Measurements from ENCODE around the gene CRB1. TPM values are rescaled to one million over a fixed set of nuclear protein-coding genes. Genes with fewer than 3 reads are reported as not detected.
A peak's percentile ranks its signal among the peaks of the same experiment; 100 is the strongest.

The CRB1 gene
- total and polyA plus RNA-seq, 9 of the 15 experiments (the other 6 are each of a cell fraction or from before 2014, with no cell fraction given), result 0.04 to 0.10 TPM; not detected in 7

DNA sequence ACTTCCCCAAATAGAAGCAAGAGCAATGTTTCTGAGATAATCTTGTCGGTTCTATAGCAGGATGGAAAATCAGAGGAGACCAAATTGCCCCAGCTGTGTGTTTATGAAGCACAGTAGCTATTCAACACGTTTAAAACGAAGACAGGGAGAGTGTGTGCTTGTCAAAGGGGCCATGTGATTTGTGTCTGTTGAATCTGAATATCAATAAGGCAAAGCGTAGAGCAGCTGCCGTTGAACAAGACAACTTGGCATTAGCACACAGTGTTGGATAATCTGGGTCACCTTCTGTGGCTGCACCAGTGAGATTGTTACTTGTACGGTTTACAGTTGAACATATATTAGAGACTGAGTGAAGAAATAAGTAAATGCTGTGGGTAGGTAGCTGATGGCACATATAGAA, 1.0 kb downstream of the CRB1 start (continued):
- no peak for TF ChIP-seq MEIS2 (IDR thresholded peaks at IDR 0.05; ENCODE audit: partially characterized antibody)

GRCh38 chr1:197272791-197273190, 4.7 kb downstream of the CRB1 start:
- H3K79me2 ChIP-seq (ENCODE audit: control insufficient read depth, insufficient read depth, low read length), result no peaks in the 10 kb centered on the region
- no peak for TF ChIP-seq SMAD3 (CRISPR knock-in tag; conservative IDR thresholded peaks at IDR 0.05)
- TF ChIP-seq, protein P1, sequence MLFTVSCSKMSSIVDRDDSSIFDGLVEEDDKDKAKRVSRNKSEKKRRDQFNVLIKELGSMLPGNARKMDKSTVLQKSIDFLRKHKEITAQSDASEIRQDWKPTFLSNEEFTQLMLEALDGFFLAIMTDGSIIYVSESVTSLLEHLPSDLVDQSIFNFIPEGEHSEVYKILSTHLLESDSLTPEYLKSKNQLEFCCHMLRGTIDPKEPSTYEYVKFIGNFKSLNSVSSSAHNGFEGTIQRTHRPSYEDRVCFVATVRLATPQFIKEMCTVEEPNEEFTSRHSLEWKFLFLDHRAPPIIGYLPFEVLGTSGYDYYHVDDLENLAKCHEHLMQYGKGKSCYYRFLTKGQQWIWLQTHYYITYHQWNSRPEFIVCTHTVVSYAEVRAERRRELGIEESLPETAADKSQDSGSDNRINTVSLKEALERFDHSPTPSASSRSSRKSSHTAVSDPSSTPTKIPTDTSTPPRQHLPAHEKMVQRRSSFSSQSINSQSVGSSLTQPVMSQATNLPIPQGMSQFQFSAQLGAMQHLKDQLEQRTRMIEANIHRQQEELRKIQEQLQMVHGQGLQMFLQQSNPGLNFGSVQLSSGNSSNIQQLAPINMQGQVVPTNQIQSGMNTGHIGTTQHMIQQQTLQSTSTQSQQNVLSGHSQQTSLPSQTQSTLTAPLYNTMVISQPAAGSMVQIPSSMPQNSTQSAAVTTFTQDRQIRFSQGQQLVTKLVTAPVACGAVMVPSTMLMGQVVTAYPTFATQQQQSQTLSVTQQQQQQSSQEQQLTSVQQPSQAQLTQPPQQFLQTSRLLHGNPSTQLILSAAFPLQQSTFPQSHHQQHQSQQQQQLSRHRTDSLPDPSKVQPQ (CRISPR knock-in tag; IDR thresholded peaks at IDR 0.05; ENCODE audit: borderline replicate concordance), result no peak
- TF ChIP-seq NFIC (IDR thresholded peaks at IDR 0.05), result no peak
- no peak for TF ChIP-seq MXI1 (IDR thresholded peaks at IDR 0.05; ENCODE audit: low read depth, low read length)
- TF ChIP-seq ZMIZ1 (IDR thresholded peaks at IDR 0.05; ENCODE audit: low read depth in 2 of 2, low read length in 2 of 2), result no peak
- no peak for TF ChIP-seq GABPB2 (CRISPR knock-in tag; conservative IDR thresholded peaks at IDR 0.05)
- TF ChIP-seq MAFF (IDR thresholded peaks at IDR 0.05; ENCODE audit: low read length), result no peak
- no peak for TF ChIP-seq ZC3H8 (IDR thresholded peaks at IDR 0.05)
- TF ChIP-seq ZBTB2 (IDR thresholded peaks at IDR 0.05), result no peak
- TF ChIP-seq HIVEP1 (CRISPR knock-in tag; IDR thresholded peaks at IDR 0.05), result no peak
- no peak for TF ChIP-seq HDAC8 (tag; IDR thresholded peaks at IDR 0.05)
- TF ChIP-seq, protein P2, sequence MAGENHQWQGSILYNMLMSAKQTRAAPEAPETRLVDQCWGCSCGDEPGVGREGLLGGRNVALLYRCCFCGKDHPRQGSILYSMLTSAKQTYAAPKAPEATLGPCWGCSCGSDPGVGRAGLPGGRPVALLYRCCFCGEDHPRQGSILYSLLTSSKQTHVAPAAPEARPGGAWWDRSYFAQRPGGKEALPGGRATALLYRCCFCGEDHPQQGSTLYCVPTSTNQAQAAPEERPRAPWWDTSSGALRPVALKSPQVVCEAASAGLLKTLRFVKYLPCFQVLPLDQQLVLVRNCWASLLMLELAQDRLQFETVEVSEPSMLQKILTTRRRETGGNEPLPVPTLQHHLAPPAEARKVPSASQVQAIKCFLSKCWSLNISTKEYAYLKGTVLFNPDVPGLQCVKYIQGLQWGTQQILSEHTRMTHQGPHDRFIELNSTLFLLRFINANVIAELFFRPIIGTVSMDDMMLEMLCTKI (IDR thresholded peaks at IDR 0.05; ENCODE audit: partially characterized antibody), result no peak
- no peak for TF ChIP-seq SP1 (CRISPR knock-in tag; IDR thresholded peaks at IDR 0.05)
- H3K9ac ChIP-seq (ENCODE audit: insufficient read depth in 1 of 2, low read depth in 2 of 2, low read length in 2 of 2), result no peak overlapping the region
- no peaks in the 10 kb centered on the region for H3K27me3 ChIP-seq (ENCODE audit: control insufficient read depth in 2 of 2, insufficient read depth in 2 of 2, low read length in 2 of 2)
- H3K4me2 ChIP-seq (ENCODE audit: insufficient read depth, low read length), result no peak overlapping the region
- H3K4me1 ChIP-seq (replicated peaks in 1 of 2; ENCODE audit: control insufficient read depth in 2 of 2, insufficient read depth in 2 of 2, low read length in 2 of 2), result no peaks in the 10 kb centered on the region
- no peaks in the 10 kb centered on the region for H4K20me1 ChIP-seq (replicated peaks; ENCODE audit: control insufficient read depth, insufficient read depth, low read length)
- in situ Hi-C loops (cut with MboI) (no loop called here), intact Hi-C loops (cut with micrococcal nuclease) (no loop called here)
- no peaks in the 10 kb centered on the region for H3K36me3 ChIP-seq (ENCODE audit: control insufficient read depth, insufficient read depth, low read length)
- POLR2A ChIA-PET, result no interaction called here
- CTCF ChIA-PET (ENCODE audit: low intra/inter-chr PET ratio), result no interaction called here
- FAIRE-seq (peak; percentile 37), ATAC-seq (no peak), DNase-seq (ENCODE audit: extremely low read depth in 1 of 4, low spot score in 3 of 4) (no peak)
- H3K9me1 ChIP-seq (ENCODE audit: control insufficient read depth, insufficient read depth, low read length), result no peaks in the 10 kb centered on the region
- H2AFZ ChIP-seq (ENCODE audit: low read depth, low read length), result no peak overlapping the region
- BruUV-seq (replicated peaks), result no TSS peak
- no peak overlapping the region for H3K27ac ChIP-seq (ENCODE audit: extremely low read depth, low read depth, low read length)
- H3K9me3 ChIP-seq (replicated peaks; ENCODE audit: control insufficient read depth, insufficient read depth, low read depth, low read length), result no peaks in the 10 kb centered on the region
- H3K4me3 ChIP-seq, result no peak overlapping the region
